Activated T-cell treated with anti-CD3 and anti-CD28 coated beads, Interleukin-2, amount 50 U/mL, for 72 hours (primary cell): ENCODE results near the gene ESR2. TPM values are rescaled to one million over a fixed set of nuclear protein-coding genes. Genes with fewer than 3 reads are reported as not detected.
"Not testable (repeated sequence)": the region's sequence is repeated elsewhere in the genome, so short reads cannot be mapped to it uniquely, and the experiment has no call there.

ENCODE experiments used
- ATAC-seq, 2 donors: fragments of 150-1000 bp; cut with Tn5 transposase; replicated peaks in 1 of 2; 2 replicates each; pipeline ENCODE4 v1.10.0; 2021; ENCODE audit warnings: moderate library complexity in 2 of 2, mild to moderate bottlenecking in 1 of 2
- DNase-seq, 2 donors: peaks; one replicate each; pipeline ENCODE4 v3.0.0; 2021 to 2022; ENCODE audit warnings: mixed read lengths in 1 of 2
- H3K27ac Mint-ChIP-seq: one replicate; pipeline ENCODE4 v1.8.0; 2022; ENCODE audit warnings: mild to moderate bottlenecking, moderate library complexity, mixed read lengths
- H3K27me3 Mint-ChIP-seq: one replicate; pipeline ENCODE4 v1.8.0; 2022; ENCODE audit warnings: low read depth, mixed read lengths
- H3K36me3 Mint-ChIP-seq, 2 donors: one replicate each; pipeline ENCODE4 v1.8.0; 2022; ENCODE audit warnings: mixed read lengths in 2 of 2, mild to moderate bottlenecking in 1 of 2; ENCODE audit not compliant: insufficient read depth in 2 of 2
- H3K4me1 Mint-ChIP-seq: one replicate; pipeline ENCODE4 v1.8.0; 2022; ENCODE audit warnings: low read depth, mixed read lengths
- H3K4me3 Mint-ChIP-seq, 2 donors: one replicate each; pipeline ENCODE4 v1.8.0; 2022; ENCODE audit warnings: mild to moderate bottlenecking in 2 of 2, mixed read lengths in 2 of 2, moderate library complexity in 2 of 2
- H3K9me3 Mint-ChIP-seq, 2 donors: one replicate each; pipeline ENCODE4 v1.8.0; 2022; ENCODE audit warnings: mixed read lengths in 2 of 2
- total RNA-seq, 2 donors: library from RNA; stranded (reverse); gene quantifications; one replicate each; pipeline ENCODE4 v1.2.3, GENCODE V29; 2022

The ESR2 gene
- total RNA-seq, 2 donors from 2014 or later: 0.23 to 1.0 TPM

- no peak overlapping the region for H3K4me3 Mint-ChIP-seq
- ATAC-seq (no peak), DNase-seq (no peak)
- H3K36me3 Mint-ChIP-seq: no peaks in the 10 kb centered on the region
- no peaks in the 10 kb centered on the region for H3K9me3 Mint-ChIP-seq
- no peak overlapping the region for H3K27ac Mint-ChIP-seq
- H3K27me3 Mint-ChIP-seq: no peaks in the 10 kb centered on the region
- no peaks in the 10 kb centered on the region for H3K4me1 Mint-ChIP-seq
Measured at GRCh38 chr14:64062381-64063115, 231.6 kb downstream of the ESR2 start.

- Mint-ChIP-seq H3K36me3 (no peaks in the 10 kb centered on the region), H3K27me3 (no peaks in the 10 kb centered on the region), H3K27ac (no peak overlapping the region), H3K4me1 (no peaks in the 10 kb centered on the region), H3K4me3 (no peak overlapping the region), H3K9me3 (no peaks in the 10 kb centered on the region)
- ATAC-seq: no peak
- DNase-seq: no peak
Measured at GRCh38 chr14:64061706-64062105, 232.5 kb downstream of the ESR2 start.

DNA sequence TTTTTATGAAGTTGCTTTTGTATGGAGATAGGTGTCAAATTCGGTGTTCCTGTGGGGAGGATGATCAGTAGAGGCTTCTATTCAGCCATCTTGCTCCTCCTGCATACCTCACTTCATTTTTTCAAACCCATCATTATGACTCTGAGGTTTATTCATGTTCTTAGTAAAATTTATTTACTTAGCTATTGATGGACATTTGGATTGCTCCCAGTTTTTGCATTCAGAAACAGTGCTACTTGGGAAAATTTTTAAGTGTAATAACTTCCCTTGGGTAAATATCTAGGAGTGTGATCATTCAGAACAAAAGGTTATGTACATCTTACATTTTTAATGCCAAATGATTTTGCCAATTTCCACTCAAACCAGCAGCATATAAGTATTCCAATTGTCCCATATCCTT lies 233.1 kb downstream of the ESR2 start:
- Mint-ChIP-seq H3K4me1 (no peaks in the 10 kb centered on the region), H3K36me3 (no peaks in the 10 kb centered on the region), H3K9me3 (no peaks in the 10 kb centered on the region), H3K4me3 (no peak overlapping the region), H3K27me3 (no peaks in the 10 kb centered on the region), H3K27ac (no peak overlapping the region)
- no peak for DNase-seq
- no peak for ATAC-seq

GRCh38 chr14:64060648-64061096 lies 233.5 kb downstream of the ESR2 start:
- Mint-ChIP-seq H3K4me1 (no peaks in the 10 kb centered on the region), H3K9me3 (no peaks in the 10 kb centered on the region), H3K36me3 (no peaks in the 10 kb centered on the region), H3K27ac (no peak overlapping the region), H3K4me3 (no peak overlapping the region), H3K27me3 (no peaks in the 10 kb centered on the region)
- peak in 1 of 2 donors; percentile 37 for ATAC-seq
- DNase-seq: peak in 1 of 2 donors; percentile 19

- no peak for ATAC-seq
Measured at GRCh38 chr14:64060199-64060545, 234.0 kb downstream of the ESR2 start.

GRCh38 chr14:64059454-64060198 lies 234.5 kb downstream of the ESR2 start:
- no peak overlapping the region for H3K27ac Mint-ChIP-seq
- no peak for ATAC-seq

More at GRCh38 chr14:64060199-64060545, 234.0 kb downstream of the ESR2 start:
- no peak for DNase-seq
- no peaks in the 10 kb centered on the region for H3K4me1 Mint-ChIP-seq
- no peaks in the 10 kb centered on the region for H3K9me3 Mint-ChIP-seq
- no peaks in the 10 kb centered on the region for H3K36me3 Mint-ChIP-seq
- no peaks in the 10 kb centered on the region for H3K27me3 Mint-ChIP-seq
- no peak overlapping the region for H3K4me3 Mint-ChIP-seq
- no peak overlapping the region for H3K27ac Mint-ChIP-seq

DNA sequence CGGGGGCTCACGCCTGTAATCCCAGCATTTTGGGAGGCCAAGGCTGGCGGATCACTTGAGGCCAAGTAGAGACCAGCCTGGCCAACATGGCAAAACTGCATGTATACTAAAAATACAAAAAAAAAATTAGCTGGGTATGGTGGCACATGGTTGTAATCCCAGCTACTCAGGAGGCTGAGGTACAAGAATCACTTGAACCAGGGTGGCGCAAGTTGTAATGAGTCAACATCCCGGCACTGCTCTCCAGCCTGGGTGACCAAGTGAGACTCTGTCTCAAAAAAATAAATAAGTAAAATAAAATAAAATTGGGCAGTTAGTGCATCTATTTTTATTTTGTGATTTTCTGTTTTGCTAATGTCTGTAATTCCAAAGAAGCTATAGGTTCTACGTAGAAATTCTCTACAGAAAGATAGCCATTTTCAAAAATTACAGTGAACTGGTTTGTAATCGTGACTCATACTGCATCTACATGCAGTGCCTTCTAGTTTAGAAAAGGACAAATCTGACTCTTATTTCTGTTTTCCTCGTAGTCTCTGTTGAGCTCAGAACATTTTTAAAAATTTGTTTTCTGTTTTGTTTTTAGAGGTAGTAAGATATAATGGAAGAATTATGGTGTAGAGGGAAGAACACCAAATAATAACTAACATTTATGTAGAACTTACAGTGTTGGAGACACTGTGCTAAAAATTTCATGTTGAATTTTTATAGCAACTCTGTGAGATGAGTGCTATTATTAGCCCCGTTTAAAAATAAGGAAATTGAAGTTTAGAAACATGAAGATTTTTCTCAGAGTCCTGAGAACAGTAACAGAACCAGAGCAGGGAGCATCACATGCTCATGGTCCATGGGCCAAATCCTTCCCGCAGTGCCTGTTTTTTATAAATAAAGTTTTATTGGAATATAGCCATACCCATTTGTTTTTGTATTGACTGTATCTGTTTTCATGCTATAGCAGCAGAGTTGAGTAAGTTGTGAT lies 240.2 kb downstream of the ESR2 start:
- Mint-ChIP-seq H3K27me3 (no peaks in the 10 kb centered on the region), H3K36me3 (peaks cover 0 to 3% of the 10 kb centered on the region in 2 donors), H3K9me3 (no peaks in the 10 kb centered on the region), H3K27ac (peak overlapping the region; percentile 85), H3K4me3 (no peak overlapping the region), H3K4me1 (no peaks in the 10 kb centered on the region)
- no peak for DNase-seq
- no peak for ATAC-seq

More at GRCh38 chr14:64059454-64060198, 234.5 kb downstream of the ESR2 start:
- H3K27me3 Mint-ChIP-seq: no peaks in the 10 kb centered on the region
- no peaks in the 10 kb centered on the region for H3K36me3 Mint-ChIP-seq
- no peak for DNase-seq
- H3K4me3 Mint-ChIP-seq: no peak overlapping the region
- H3K4me1 Mint-ChIP-seq: no peaks in the 10 kb centered on the region
- no peaks in the 10 kb centered on the region for H3K9me3 Mint-ChIP-seq

- Mint-ChIP-seq H3K4me1 (no peaks in the 10 kb centered on the region), H3K27ac (no peak overlapping the region)
- DNase-seq: no peak
Measured at GRCh38 chr14:64049616-64050381, 244.4 kb downstream of the ESR2 start.

GRCh38 chr14:64045091-64045490 lies 249.1 kb downstream of the ESR2 start:
- peaks cover 1 to 6% of the 10 kb centered on the region in 2 donors for H3K9me3 Mint-ChIP-seq

More at GRCh38 chr14:64049616-64050381, 244.4 kb downstream of the ESR2 start:
- Mint-ChIP-seq H3K36me3 (peaks cover 0 to 3% of the 10 kb centered on the region in 2 donors), H3K9me3 (no peaks in the 10 kb centered on the region), H3K4me3 (no peak overlapping the region), H3K27me3 (no peaks in the 10 kb centered on the region)
- ATAC-seq: no peak

DNA sequence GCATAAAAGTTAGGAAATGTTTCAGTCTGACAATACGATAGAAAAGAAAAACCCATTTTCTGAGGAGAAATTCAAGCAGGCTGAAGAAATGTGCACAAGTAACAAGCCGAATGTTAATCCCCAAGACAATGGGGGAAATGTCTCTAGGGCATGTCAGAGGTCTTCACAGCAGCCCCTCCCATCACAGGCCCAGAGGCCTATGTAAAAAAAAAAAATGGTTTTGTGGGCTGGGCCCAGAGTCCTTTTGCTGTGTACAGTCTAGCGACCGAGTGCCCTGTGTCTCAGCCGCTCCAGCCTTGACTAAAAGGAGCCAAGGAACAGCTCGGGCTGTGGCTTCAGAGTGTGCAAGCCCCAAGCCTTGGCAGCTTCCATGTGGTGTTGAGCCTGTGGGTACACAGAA lies 250.9 kb downstream of the ESR2 start:
- not testable (repeated sequence) for H3K9me3 Mint-ChIP-seq, H3K27ac Mint-ChIP-seq, H3K4me1 Mint-ChIP-seq, H3K27me3 Mint-ChIP-seq, ATAC-seq, H3K4me3 Mint-ChIP-seq, DNase-seq
- peaks cover 8 to 10% of the 10 kb centered on the region in 2 donors for H3K36me3 Mint-ChIP-seq

More at GRCh38 chr14:64045091-64045490, 249.1 kb downstream of the ESR2 start:
- Mint-ChIP-seq H3K27ac (no peak overlapping the region), H3K27me3 (no peaks in the 10 kb centered on the region), H3K36me3 (peaks cover 8 to 10% of the 10 kb centered on the region in 2 donors), H3K4me3 (no peak overlapping the region), H3K4me1 (no peaks in the 10 kb centered on the region)
- DNase-seq (no peak), ATAC-seq (no peak)

DNA sequence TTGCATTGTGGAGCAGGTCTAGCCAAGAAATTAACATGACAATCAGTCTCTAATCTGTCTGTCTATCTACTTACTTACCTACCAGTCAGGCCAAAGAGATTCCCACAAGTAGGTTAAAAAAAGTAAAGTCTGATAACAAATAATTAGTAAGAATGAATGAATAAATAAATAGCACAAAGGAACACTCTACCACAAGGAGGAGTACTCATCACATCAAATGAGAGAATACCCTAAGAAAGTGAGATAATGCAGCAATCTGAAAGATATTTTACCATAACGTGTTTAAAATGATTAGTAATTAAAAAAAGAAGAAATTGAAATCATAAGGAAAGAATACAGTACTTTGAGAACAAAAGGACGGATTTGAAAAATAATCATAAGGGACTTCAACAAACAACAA lies 254.1 kb downstream of the ESR2 start:
- no peaks in the 10 kb centered on the region for H3K4me1 Mint-ChIP-seq
- DNase-seq (no peak), ATAC-seq (no peak)
- no peak overlapping the region for H3K4me3 Mint-ChIP-seq
- H3K27ac Mint-ChIP-seq: no peak overlapping the region
- H3K27me3 Mint-ChIP-seq: no peaks in the 10 kb centered on the region
- H3K9me3 Mint-ChIP-seq: peaks cover 1 to 6% of the 10 kb centered on the region in 2 donors
- H3K36me3 Mint-ChIP-seq: peaks cover 8 to 12% of the 10 kb centered on the region in 2 donors

GRCh38 chr14:64038841-64039542 lies 255.2 kb downstream of the ESR2 start:
- DNase-seq (no peak), ATAC-seq (peak; percentile 25 to 74)
- H3K4me1 Mint-ChIP-seq: no peaks in the 10 kb centered on the region
- H3K36me3 Mint-ChIP-seq: peaks cover 6 to 7% of the 10 kb centered on the region in 2 donors
- H3K27ac Mint-ChIP-seq: peak overlapping the region; percentile 33
- H3K4me3 Mint-ChIP-seq: no peak overlapping the region
- H3K27me3 Mint-ChIP-seq: no peaks in the 10 kb centered on the region
- peaks cover 1 to 6% of the 10 kb centered on the region in 2 donors for H3K9me3 Mint-ChIP-seq
